Spleen (tissue), 7 donors: ENCODE data around the gene VCL.

Experiments used
- CTCF ChIP-seq, 11 experiments: fragments of 200-600 bp in 7 of 11; fragments of 450-650 bp in 4 of 11; sonication (generic) in 4 of 11; IDR thresholded peaks in 8 of 11; conservative IDR thresholded peaks in 3 of 11; 1 replicate in 7 of 11; 2 replicates in 4 of 11; pipeline versions ENCODE4 v1.4.0 to v1.8.0; 2016 to 2021; ENCODE audit warnings: antibody characterized with exemption in 11 of 11, inconsistent platforms in 4 of 11, mild to moderate bottlenecking in 1 of 11
- POLR2A ChIP-seq, 3 donors: fragments of 450-650 bp; IDR thresholded peaks; one replicate each; pipeline ENCODE4 v1.5.1; 2017; ENCODE audit warnings: antibody characterized with exemption in 3 of 3, mild to moderate bottlenecking in 1 of 3
- POLR2AphosphoS5 ChIP-seq, 3 donors: sonication (generic); formaldehyde crosslinking; IDR thresholded peaks; one replicate each; pipeline ENCODE4 v1.5.1; 2017; ENCODE audit warnings: antibody characterized with exemption in 3 of 3
- donor health status: DM: no; HTN: no; CAD: no; lungs with moderate emphysema.
- donor health status: DM: no; HTN: no; CAD: no.
- donor health status: DM: no; HTN: no; CAD: no.

GRCh38 chr10:74093530-74094164 lies 95.7 kb downstream of the VCL start:
- TF ChIP-seq CTCF (IDR thresholded peaks at IDR 0.05 in 8 of 11, conservative IDR thresholded peaks at IDR 0.05 in 3 of 11): no peak
- no peak for TF ChIP-seq POLR2AphosphoS5 (IDR thresholded peaks at IDR 0.05)
- no peak for TF ChIP-seq POLR2A (IDR thresholded peaks at IDR 0.05)
